Adipose tissue (tissue), 3 donors: ENCODE measurements around the gene CSF1. TPM values are rescaled to one million over a fixed set of nuclear protein-coding genes. Genes with fewer than 3 reads are reported as not detected.

ENCODE experiments used
- polyA plus RNA-seq, 3 donors: library from polyadenylated mRNA; stranded (reverse); fragments of 200-250 nt; gene quantifications; one replicate each; pipeline ENCODE4 v1.2.3, GENCODE V29; 2013
- donor health status: healthy with polysubstance abuse.
- donor health status: Bipolar disorder and iron deficiency.
- donor health status: healthy.

CSF1 gene
- polyA plus RNA-seq, 3 donors: 10.6 to 82.1 (median 18.6) TPM

Other genes with a start within 250 kb of the CSF1 start
- 10 to 100 TPM; 21.4 to 93.2 (median 74.8) TPM for gene GSTM2, start 242.8 kb upstream of the CSF1 start, polyA plus RNA-seq
- gene GSTM1, start 223.0 kb upstream of the CSF1 start, polyA plus RNA-seq: 10 to 100 TPM in 2 of 3 donors, not detected in 1; 35.4 to 94.6 TPM
- 10 to 100 TPM in 1 of 3 donors, 1 to 10 TPM in 1, under 1 TPM in 1; 0.84 to 62.9 (median 5.8) TPM for gene GSTM5, start 198.6 kb upstream of the CSF1 start, polyA plus RNA-seq
- gene GSTM3, start 169.8 kb upstream of the CSF1 start, polyA plus RNA-seq: 100 to 1,000 TPM in 1 of 3 donors, 10 to 100 TPM in 2; 38.6 to 215 (median 51.8) TPM
- gene EPS8L3, start 146.9 kb upstream of the CSF1 start, polyA plus RNA-seq: 1 to 10 TPM in 1 of 3 donors, under 1 TPM in 2; 0.16 to 2.5 (median 0.90) TPM
- 10 to 100 TPM; 36.7 to 73.6 (median 67.0) TPM for gene AHCYL1, start 73.9 kb downstream of the CSF1 start, polyA plus RNA-seq
- gene STRIP1, start 123.8 kb downstream of the CSF1 start, polyA plus RNA-seq: 10 to 100 TPM; 10.4 to 16.3 (median 11.7) TPM
- under 1 TPM in 2 of 3 donors, not detected in 1; 0.07 TPM for gene ALX3, start 159.8 kb downstream of the CSF1 start, polyA plus RNA-seq
- under 1 TPM; 0.07 to 0.45 (median 0.09) TPM for gene UBL4B, start 201.6 kb downstream of the CSF1 start, polyA plus RNA-seq
- gene SLC6A17, start 239.6 kb downstream of the CSF1 start, polyA plus RNA-seq: under 1 TPM in 2 of 3 donors, not detected in 1; 0.36 to 0.91 TPM